Measurements from ENCODE around the gene ANKRD55.
"Not testable (repeated sequence)": the region's sequence is repeated elsewhere in the genome, so short reads cannot be mapped to it uniquely, and the experiment has no call there.

The ANKRD55 gene

DNA sequence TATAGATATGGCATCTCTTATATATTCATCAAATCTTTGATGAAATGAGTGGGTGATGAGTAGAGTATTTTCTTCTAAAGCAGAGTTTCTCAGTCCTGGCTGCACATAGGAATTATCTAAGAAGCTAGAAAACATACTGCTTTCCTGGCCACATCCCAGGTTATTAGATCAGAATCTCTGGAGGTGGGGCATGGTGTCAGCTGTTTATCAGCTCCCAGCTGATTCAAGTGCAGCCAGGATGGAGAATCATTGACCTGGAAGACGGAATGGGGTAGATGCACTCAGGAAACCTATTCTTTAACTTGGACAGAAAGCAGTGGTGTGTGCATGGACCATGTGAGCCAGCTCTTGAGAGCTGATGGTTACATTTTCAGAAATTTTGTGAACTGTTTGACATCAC, 130.2 kb downstream of the ANKRD55 start:
- no peak for DNase-seq (ENCODE audit: low read depth in 2 of 2)

DNA sequence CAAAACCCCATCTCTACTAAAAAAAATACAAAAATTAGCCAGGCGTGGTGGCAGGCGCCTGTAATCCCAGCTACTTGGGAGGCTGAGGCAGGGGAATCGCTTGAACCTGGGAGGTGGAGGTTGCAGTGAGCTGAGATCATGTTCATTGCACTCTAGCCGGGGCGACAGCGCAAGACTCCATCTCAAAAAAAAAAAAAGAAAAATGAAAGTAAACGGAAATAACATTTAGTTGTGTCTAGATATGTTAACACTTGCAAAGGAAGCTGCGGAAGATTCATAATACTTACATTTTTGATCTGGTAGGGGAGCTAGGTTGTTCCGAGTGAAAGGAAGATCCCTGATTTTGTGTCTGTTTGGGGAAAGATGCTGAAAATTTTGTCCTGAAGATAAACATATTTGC, 130.9 kb downstream of the ANKRD55 start:
- DNase-seq (ENCODE audit: low read depth in 2 of 2): not testable (repeated sequence)

DNA sequence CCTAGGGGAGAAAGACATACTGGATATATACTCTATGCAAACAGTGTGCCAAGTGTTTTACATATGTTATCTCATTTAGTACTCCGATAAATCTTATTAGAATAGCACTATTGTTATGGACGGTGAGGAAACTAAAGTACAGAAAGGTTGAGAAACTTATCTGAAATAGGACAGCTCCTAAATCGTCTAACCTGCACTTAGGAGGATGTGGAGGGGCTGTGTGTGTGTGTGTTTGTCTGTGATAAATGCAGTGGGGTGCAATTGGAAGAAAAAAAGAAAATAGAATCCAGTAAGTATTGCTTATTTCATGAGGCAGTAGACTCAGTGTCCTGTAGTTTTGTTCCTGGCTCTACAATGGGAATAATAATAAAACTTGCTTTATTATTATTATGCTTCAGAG, 131.9 kb downstream of the ANKRD55 start:
- no peak for DNase-seq (ENCODE audit: low read depth in 2 of 2)

DNA sequence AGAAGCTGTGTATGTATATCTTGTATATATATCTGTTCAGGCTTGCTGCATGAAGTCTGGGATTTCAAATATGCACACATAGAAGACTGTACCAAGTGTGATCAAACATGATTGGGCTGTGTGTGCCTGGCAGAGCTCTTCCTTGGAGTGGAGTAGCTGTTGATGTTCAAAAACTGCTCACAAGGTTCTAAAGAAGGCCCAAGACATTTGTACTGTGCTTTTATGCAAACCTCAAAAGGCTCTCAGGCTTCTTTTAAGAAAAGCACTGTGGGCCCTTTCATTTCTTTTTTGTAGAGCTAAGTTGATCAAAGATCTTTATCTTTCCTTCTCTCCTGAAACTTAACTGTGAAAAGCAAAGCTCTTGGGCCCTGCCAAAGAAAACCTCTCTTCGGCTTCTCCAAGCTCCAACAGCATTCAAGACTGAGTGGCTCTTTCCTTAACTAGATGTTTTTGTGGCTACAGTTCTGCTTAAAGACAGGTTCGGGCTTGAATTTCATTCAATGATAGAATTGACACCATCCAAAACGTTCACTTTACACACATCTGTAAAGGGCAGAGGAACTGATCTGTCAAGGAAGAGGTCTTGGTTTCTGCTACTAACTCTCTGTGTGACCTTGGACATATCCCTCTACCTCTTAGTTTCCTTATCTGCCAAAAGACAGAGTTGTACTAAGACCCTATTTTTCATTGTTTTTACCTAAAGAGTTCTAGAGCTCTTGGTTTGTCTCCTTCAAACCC, 132.5 kb downstream of the ANKRD55 start:
- DNase-seq (ENCODE audit: low read depth in 2 of 2): no peak

DNA sequence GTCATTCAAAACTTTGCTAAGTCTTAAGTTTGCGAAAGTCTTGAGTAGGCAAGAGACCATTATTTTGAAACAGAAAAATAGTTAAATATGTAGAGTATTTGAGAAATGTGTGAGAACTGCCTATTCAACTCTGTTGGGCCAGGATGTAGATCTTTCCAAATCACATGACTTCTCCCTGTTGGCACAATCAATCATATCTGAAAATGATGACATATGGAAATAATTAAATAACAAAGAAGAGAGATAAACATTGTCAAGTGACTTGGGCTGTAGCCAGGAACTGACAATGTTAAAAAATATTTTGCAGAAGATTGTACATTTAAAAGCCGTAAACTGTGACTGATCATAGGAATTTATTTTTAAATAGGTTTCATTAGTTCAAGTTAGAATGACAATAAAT, 133.8 kb downstream of the ANKRD55 start:
- DNase-seq (ENCODE audit: low read depth in 2 of 2): no peak

DNA sequence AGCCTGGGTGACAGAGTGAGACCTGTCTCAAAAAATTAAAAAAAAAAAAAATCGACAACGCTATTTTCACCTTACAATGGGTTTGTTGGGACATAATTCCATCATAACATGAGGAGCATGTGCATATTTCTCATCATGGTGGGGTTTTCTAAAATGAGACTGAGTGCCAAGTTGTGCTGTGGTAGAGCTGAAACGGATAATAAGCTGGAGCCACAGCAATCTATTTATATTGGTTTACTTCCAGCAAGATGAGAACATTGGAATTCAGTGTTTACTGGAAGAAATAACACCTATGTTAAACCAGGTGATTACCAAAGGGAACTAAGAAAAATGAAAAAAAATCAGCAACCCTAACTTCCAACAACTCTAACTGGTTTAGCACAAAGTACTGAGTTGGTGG, 136.1 kb downstream of the ANKRD55 start:
- DNase-seq (ENCODE audit: low read depth in 2 of 2): no peak

DNA sequence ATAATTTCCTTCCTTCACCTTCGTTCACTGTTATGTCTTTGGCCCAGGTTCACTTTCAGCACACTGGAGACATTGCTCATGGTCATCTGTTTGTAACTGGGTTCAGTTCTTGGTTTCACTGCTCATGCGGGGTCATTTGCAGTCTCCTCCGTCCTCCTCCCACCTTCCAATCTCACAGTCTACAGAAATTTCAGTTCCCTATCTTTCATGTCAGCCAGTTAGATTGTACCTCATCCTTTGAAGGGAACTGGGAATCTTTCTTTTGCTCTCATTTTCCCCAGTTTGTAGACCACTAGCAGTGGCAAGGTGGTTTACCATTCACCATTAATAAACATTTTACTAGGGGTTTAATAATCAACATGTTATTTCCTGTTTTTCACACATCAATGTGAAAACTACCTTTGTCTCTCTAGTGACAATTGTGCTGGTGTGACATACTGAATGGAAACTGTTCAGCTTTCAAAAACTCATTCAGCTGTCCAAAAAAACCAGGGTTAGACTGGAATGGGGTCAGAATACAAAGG, 137.5 kb downstream of the ANKRD55 start:
- no peak for DNase-seq (ENCODE audit: low read depth in 2 of 2)

DNA sequence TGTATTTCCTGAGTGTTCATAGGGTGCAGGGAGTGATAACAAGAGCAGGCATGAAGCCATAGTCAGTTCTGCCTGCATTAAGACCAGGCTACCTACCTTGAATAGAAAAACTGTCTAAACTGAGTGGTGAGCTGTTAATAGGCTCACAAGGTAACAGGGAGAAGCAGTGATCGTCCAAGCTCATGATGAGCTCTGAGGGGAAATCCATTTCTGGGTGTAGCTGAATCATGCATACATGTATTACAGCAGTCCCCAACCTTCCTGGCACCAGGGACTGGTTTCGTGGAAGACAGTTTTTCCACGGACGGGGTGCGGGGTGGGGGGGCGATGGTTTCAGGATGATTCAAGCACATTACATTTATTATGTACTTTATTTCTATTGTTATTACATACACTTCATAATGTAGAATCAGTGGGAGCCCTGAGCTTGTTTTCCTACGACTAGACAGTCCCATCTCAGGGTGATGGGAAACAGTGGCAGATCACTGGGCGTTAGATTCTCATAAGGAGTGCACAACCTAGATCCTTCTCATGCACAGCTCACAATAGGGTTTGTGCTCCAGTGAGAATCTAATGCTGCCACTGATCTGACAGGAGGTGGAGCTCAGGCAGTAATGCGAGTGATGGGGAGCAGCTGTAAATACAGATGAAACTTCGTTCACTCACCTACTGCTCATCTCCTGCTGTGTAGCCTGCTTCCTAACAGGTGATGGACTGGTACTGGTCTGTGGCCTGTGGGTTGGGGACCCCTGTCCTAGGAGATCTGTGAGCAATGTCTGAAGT, 138.4 kb downstream of the ANKRD55 start:
- no peak for DNase-seq (ENCODE audit: low read depth in 2 of 2)

DNA sequence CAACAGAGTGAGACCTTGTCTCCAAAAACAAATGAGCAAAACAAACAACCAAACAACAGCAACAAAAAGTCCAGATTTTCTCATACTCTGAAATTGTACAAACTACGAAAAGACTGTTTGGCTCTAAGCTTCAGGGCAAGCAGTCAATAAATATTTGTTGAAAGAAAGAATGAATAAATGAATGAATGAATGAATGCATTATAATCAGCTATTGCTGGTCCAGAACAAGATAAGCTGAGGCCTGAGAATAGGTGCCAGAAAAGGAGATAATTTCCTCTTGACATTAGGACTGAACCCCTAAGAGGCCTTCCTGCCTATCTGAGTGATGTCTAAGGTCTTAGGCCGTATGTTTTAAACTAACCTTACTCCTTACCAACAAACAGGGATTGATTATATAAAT, 139.2 kb downstream of the ANKRD55 start:
- DNase-seq (ENCODE audit: low read depth in 2 of 2): no peak

DNA sequence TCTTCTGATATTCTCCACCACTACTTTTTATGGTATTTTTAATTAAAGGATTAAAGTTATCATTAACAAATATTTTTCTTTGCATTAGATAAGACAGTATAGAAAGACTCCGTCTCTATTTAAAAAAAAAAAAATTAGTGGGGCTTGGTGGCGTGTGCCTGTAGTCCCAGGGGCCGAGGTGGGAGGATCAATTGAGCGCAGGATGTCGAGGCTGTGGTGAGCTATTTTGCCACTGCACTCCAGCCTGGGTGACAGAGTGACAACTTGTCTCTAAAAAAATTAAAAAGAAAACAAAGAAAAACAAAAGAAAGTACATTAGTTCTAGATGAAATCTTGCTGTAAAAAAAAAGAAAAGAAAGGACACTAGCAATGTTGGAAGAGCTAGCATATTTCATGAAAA, 141.0 kb downstream of the ANKRD55 start:
- no peak for DNase-seq (ENCODE audit: low read depth in 2 of 2)

DNA sequence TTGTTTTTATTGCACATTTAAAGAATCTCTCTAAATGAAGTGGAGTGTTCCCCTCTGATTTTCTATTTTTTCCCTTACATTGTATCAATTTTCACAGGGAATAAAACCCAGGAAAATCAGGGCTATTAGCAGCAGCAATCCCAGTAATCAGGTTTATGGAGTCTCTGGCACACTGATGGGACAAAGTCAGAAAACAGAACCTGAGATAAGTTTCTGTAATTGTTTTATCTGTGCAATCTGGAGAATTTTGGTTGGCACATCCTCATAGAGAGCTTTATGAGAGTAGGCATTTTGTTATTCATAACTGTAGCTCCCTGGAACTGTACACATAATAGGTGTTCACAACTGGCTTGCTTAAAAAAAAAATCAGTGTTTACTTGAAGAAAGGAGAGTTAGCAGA, 141.5 kb downstream of the ANKRD55 start:
- DNase-seq (ENCODE audit: low read depth in 2 of 2): no peak

DNA sequence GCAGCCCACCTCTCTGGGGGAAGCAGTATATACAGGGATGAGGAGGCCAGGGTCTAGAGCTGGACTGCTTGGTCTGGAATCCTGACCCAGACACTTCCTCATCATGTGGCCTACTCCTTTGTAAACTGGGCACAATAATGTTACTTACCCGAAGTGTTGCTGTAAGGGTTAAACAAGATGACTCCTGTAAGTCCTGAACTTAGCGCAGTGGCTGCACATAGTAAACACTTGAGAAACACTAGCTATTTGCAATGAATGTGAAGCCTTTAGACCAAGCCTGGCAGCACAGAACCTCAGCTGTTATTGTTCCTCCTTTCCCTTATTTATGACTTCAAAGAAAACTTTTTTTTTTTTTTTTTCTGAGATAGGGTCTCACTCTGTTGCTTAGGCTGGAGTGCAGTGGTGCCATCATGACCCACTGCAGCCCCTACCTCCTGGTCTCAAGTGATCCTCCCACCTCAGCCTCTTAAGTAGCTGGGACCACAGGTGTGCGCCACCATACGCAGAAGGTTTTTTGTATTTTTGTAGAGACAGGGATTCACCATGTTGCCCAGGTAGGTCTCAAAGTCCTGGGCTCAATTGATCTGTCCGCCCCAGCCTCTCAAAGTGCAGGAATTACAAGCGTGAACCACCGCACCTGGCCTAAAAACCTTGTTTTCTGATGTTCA, 142.2 kb downstream of the ANKRD55 start:
- DNase-seq (ENCODE audit: low read depth in 2 of 2): no peak

DNA sequence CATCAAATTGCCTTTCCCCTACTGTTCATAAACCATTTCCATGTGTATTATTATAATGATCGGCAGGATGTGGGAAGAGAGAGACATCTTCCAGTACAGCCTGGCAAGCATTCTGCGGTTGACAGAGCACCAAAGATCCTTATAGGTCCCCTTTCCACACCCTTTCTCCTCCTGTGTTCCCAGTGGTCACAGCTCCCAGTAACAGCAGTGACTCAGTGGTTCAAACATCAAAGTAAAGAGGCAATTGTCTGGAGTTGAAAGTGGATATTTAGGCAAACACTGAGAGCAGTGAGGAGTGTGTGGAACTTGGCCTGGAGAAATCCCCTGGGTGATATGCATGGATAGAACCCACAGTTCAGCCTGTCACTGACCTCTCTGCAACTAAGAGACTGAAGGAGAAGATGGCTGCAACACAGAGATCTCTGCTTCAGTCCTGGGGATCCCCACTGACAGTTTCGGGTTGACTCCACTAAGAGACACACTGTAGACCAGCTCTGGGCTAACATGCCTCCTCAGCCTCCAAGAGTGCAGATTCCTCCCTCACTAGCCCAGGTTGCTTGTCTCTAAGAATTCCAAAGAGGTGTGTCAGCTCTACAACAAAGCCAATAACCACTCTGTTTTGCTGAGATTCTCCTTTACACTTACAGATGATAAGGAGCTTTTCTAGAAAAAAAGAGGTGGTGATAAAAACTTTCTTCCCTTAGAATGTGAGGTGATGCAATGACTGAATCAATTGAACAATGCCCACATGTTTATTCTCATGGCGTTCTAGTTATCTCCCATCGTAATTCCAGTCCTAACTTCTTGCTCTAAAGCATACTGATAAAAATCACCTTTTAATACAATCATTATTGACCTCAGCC, 143.9 kb downstream of the ANKRD55 start:
- DNase-seq (ENCODE audit: low read depth in 2 of 2): no peak

DNA sequence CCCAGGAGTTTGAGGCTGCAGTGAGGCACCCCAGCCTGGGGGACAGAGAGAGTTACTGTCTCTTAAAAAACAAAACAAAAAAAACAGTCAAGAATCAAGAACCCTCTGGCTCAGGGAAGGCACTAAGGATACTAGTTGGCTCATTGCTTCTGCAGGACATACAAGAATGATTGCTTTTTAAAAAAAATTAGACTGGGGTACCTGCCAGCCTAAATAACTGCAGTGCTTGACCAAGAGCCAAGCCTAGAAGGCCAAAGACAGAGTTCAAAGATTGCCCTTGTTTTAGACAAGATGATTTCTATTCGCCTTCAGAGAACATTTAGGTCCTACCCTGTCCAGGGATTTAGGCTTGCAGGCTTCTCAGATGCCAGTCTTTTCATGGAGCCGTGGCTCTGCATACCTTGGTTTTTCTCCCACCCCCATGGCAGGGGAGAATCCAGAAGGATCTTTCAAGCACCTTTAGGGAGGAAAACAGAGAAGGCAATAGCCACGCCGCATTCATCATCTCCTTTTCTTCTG, 144.6 kb downstream of the ANKRD55 start:
- no peak for DNase-seq (ENCODE audit: low read depth in 2 of 2)

DNA sequence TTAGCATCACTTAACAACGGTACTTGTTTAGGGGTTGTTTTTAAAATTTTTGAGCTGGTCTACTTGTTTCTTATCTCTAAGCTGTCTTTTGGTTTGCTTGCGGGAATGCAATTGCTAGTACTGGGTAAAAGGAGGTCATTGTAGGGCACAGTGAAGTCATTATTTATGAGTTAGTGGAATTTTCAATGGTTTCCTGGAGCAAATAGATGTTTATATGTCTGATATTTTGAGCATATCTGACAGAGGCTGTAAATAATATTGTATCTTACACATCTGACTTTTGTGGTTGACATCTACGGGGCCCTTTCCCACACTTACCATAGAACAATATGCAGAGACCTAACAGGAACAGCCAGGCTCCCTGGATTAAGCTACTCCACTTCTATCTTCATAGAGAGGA, 147.9 kb downstream of the ANKRD55 start:
- no peak for DNase-seq (ENCODE audit: low read depth in 2 of 2)

DNA sequence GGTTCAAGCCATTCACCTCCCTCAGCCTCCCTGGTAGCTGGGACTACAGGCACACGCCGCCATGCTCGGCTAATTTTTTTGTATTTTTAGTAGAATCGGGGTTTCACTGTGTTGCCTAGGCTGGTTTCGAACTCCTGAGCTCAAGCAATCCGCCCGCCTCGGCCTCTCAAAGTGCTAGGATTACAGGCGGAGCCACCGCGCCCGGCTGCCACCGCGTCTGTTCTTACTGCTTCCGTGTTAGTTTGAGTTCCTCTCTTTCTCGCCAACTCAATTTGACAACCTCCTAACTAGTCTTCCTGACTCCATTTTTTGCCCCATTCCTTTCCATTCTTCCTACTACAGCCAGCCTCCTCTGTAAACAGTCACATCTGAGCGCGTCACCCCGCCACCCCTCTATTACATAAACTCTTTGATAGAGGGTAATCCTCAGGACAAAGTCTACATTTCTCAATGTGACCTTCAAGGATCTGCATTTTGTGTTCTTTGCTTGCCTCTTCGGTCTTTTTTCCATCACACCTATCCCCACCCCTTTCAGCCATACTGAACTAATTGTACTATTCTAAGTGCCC, 149.8 kb downstream of the ANKRD55 start:
- no peak for DNase-seq (ENCODE audit: low read depth in 2 of 2)

DNA sequence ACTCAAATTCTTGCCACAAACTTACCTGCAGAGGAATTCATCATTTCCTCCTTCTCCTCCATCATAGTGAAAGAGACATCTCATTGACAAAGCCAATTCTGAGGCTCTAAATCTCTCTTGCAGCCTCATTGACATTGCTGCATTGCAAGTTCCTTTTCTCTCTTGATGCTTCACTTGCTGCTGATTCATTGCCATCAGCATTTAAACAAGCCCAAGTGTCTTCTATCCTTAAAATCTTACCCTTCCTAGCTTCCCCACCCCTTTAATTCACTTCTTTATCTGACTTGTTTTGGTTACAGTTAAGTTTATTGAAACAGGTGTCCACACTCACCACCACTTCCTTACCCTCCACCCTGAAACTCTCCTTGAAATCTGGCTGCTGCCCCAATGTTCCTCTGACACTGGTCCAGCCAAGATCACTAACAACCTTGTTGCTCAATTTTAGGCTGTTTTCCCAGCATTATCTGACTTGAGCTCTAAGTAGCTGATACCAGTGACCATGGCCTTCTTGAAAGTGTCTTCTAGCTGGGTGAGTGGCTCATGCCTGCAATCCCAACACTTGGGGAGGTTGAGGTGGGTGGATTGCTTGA, 152.0 kb downstream of the ANKRD55 start:
- not testable (repeated sequence) for DNase-seq (ENCODE audit: low read depth in 2 of 2)

DNA sequence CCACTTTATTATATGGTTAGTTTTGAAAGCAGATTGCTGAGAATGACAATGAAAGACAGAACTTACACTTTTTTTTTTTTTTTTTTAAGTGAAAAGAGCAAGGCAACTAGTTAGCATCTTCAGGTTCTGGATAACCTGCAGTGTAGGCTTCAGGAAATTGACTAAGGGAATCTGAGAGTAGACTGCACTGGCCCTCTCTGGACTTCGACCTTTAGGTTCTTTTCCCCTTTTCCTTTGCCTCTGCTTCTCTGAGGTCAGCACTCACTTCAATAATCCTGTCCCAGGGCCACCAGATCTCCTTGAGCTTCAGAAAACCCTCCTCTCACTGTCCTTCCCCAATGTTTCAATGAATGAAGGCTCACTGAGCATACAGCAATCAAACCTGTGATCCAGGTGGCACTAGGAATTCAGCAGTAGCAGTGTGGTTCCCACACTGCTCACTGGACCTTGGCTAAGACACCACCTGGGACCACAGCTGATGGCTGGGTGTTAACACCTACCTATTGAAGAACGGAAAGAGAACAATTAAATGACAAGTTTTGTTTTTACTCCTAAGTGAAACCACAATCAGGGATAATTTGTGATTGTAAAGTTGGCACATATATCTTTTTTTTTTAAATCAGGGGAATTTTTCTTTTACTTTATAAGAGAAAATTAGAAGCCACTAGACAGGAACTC, 152.6 kb downstream of the ANKRD55 start:
- DNase-seq (ENCODE audit: low read depth in 2 of 2): no peak

DNA sequence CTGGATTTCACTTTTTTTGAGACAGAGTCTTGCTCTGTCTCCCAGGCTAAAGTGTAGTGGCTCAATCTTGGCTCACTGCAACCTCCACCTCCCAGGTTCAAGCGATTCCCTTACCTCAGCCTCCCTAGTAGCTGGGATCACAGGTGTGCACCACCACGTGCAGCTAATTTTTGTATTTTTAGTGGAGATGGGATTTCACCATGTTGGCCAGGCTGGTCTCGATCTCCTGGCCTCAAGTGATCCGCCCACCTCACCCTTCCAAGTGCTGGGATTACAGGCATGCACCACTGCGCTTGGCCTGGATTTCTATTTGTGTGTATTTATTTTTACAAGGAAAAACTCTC, 154.0 kb downstream of the ANKRD55 start:
- DNase-seq (ENCODE audit: low read depth in 2 of 2): not testable (repeated sequence)
